Ascending aorta (tissue), 2 donors: ENCODE measurements around the gene CFAP119. TPM values are rescaled to one million over a fixed set of nuclear protein-coding genes. Genes with fewer than 3 reads are reported as not detected.

Source experiments
- DNase-seq, 2 donors: peaks; one replicate each; pipeline ENCODE4 v3.0.0-alpha.2; 2019; ENCODE audit warnings: low spot score in 2 of 2
- H3K27ac ChIP-seq, 2 donors: fragments of 200-600 bp; sonication (generic); one replicate each; pipeline ENCODE4 v1.5.1; 2016 to 2017; ENCODE audit warnings: mild to moderate bottlenecking in 1 of 2
- H3K27me3 ChIP-seq: fragments of 200-600 bp; sonication (generic); one replicate; pipeline ENCODE4 v1.5.1; 2017
- H3K36me3 ChIP-seq, 2 donors: fragments of 200-600 bp; sonication (generic); one replicate each; pipeline ENCODE4 v1.5.1; 2016
- H3K4me1 ChIP-seq, 2 donors: fragments of 200-600 bp; sonication (generic); one replicate each; pipeline ENCODE4 v1.5.1; 2016 to 2017; ENCODE audit warnings: mild to moderate bottlenecking in 1 of 2
- H3K4me3 ChIP-seq, 2 donors: fragments of 200-600 bp; sonication (generic); one replicate each; pipeline ENCODE4 v1.5.1; 2016 to 2017; ENCODE audit warnings: mild to moderate bottlenecking in 1 of 2
- H3K9me3 ChIP-seq, 2 donors: fragments of 200-600 bp; sonication (generic); one replicate each; pipeline ENCODE4 v1.5.1; 2016
- CTCF ChIP-seq, 3 experiments: fragments of 200-600 bp in 2 of 3; fragments of 450-650 bp in 1 of 3; sonication (generic) in 2 of 3; IDR thresholded peaks; one replicate each; pipeline ENCODE4 v1.5.1; 2016 to 2019; ENCODE audit warnings: antibody characterized with exemption in 3 of 3, mild to moderate bottlenecking in 1 of 3, moderate library complexity in 1 of 3
- intact Hi-C: fragments of 100-400 bp; cut with DNase I; formaldehyde crosslinking; loops from one replicate; pipeline ENCODE4 v1.15.1; 2023
- total RNA-seq: library from RNA; depleted of rRNA; stranded (reverse); fragments of >200 nt; gene quantifications from one replicate; pipeline ENCODE4 v1.1.0, GENCODE V29; 2016

Gene CFAP119
- total RNA-seq, 1 donor from 2014 or later, result not detected

DNA sequence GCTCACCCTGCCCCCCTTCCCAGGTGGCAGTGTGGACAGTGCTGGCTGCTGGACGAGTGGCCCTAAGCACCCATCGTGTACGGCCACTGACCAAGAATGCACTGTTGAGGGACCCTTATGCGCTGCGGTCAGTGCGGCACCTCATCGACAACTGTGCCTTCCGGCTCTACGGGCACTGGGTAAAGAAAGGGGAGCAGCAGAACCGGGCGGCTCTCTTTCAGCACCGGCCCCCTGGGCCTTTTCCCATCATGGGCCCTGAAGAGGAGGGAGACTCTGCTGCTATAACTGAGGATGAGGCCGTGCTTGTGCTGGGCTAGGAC is 5.1 kb downstream of the CFAP119 start:
- Histone ChIP-seq H3K36me3 (peaks cover 6 to 42% of the 10 kb centered on the region in 2 donors), H3K27ac (no peak overlapping the region), H3K4me1 (peaks cover 6% of the 10 kb centered on the region in 2 donors), H3K9me3 (no peaks in the 10 kb centered on the region), H3K27me3 (no peaks in the 10 kb centered on the region), H3K4me3 (no peak overlapping the region)
- TF ChIP-seq CTCF (IDR thresholded peaks at IDR 0.05), result no peak
- no peak for DNase-seq
- intact Hi-C loops, result no loop called here

DNA sequence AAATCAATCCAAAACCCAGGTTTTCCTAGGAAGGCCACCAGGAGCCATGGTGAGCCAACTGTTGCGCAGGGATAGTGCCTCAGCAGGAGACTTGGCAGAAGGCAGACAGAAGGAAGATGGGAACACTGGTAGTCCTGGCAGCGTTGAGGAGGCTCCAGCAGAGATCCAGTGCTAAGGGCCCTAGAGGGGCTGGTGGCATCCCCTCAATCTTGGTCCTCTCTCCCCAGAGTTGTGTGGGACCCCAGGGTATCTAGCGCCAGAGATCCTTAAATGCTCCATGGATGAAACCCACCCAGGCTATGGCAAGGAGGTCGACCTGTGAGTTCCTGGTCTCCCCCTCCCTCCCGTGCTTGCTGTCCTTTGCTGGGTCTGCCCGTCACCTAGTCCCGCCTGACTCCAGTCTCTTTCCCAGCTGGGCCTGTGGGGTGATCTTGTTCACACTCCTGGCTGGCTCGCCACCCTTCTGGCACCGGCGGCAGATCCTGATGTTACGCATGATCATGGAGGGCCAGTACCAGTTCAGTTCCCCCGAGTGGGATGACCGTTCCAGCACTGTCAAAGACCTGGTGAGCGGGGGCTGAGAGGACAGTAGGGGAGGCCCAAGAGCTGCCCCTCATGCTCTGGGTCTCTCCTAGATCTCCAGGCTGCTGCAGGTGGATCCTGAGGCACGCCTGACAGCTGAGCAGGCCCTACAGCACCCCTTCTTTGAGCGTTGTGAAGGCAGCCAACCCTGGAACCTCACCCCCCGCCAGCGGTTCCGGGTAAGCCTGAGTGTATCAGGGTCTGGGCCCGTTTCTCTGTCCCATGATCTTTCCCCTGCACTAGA is 5.7 kb downstream of the CFAP119 start:
- Histone ChIP-seq H3K4me3 (no peak overlapping the region), H3K27me3 (no peaks in the 10 kb centered on the region), H3K4me1 (peaks cover 3 to 5% of the 10 kb centered on the region in 2 donors), H3K9me3 (no peaks in the 10 kb centered on the region), H3K27ac (no peak overlapping the region), H3K36me3 (peaks cover 10 to 47% of the 10 kb centered on the region in 2 donors)
- DNase-seq, result no peak
- no peak for TF ChIP-seq CTCF (IDR thresholded peaks at IDR 0.05)
- intact Hi-C loops, result no loop called here

GRCh38 chr16:30753596-30753995 is 8.3 kb downstream of the CFAP119 start:
- TF ChIP-seq CTCF (IDR thresholded peaks at IDR 0.05), result no peak
- Histone ChIP-seq H3K4me1 (no peaks in the 10 kb centered on the region), H3K27me3 (no peaks in the 10 kb centered on the region), H3K9me3 (no peaks in the 10 kb centered on the region), H3K27ac (no peak overlapping the region), H3K4me3 (no peak overlapping the region), H3K36me3 (peaks cover 15 to 49% of the 10 kb centered on the region in 2 donors)
- intact Hi-C loops, result no loop called here
- DNase-seq, result peak in 1 of 2 donors; percentile 56

DNA sequence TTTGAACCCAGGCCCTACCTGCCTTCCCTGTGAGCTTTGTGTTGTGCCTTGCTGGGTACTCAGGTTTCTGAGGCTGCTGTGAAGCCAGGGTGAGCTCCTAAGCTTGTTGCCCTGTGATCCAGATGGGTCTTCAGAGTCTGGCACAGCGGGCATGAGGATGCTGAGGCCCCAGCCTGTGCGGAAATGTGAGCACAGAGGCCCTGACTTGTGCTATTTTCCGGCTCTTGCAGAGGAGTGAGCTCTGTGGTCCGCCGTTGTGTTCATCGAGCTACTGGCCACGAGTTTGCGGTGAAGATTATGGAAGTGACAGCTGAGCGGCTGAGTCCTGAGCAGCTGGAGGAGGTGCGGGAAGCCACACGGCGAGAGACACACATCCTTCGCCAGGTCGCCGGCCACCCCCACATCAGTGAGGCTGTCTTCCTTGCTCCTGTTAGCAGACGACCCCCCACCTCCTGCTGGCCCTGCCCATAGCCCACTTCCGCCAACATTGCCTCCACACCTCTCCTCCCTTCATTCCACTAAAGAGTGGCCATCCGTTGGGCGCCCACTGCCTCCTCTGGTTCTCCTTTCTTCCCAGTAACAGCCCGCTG is 10.9 kb downstream of the CFAP119 start:
- no peak overlapping the region for H3K4me3 ChIP-seq
- H3K36me3 ChIP-seq, result peaks cover 9 to 37% of the 10 kb centered on the region in 2 donors
- no peak overlapping the region for H3K27ac ChIP-seq
- TF ChIP-seq CTCF (IDR thresholded peaks at IDR 0.05), result no peak
- no peaks in the 10 kb centered on the region for H3K27me3 ChIP-seq
- peaks cover 7 to 8% of the 10 kb centered on the region in 2 donors for H3K4me1 ChIP-seq
- no peaks in the 10 kb centered on the region for H3K9me3 ChIP-seq
- intact Hi-C loops, result no loop called here
- DNase-seq, result no peak

- TF ChIP-seq CTCF (IDR thresholded peaks at IDR 0.05), result no peak
- no peak overlapping the region for H3K27ac ChIP-seq
- peaks cover 7 to 8% of the 10 kb centered on the region in 2 donors for H3K4me1 ChIP-seq
- peaks cover 9 to 34% of the 10 kb centered on the region in 2 donors for H3K36me3 ChIP-seq
- intact Hi-C loops, result no loop called here
- H3K9me3 ChIP-seq, result no peaks in the 10 kb centered on the region
- H3K4me3 ChIP-seq, result no peak overlapping the region
- no peak for DNase-seq
- no peaks in the 10 kb centered on the region for H3K27me3 ChIP-seq
Measured at GRCh38 chr16:30750201-30750600, 11.7 kb downstream of the CFAP119 start.
